Endothelial cell (in vitro differentiated cells): Measurements from ENCODE around the gene LARGE1. TPM values are rescaled to one million over a fixed set of nuclear protein-coding genes. Genes with fewer than 3 reads are reported as not detected.

ENCODE experiments used
- DNase-seq: peaks from one replicate; pipeline ENCODE4 v3.0.0; 2021; ENCODE audit warnings: low spot score
- H3K27ac Mint-ChIP-seq: one replicate; pipeline ENCODE4 v1.8.0; 2021; ENCODE audit warnings: mixed read lengths, inconsistent platforms; ENCODE audit not compliant: unreplicated experiment
- H3K27me3 Mint-ChIP-seq: one replicate; pipeline ENCODE4 v1.8.0; 2021; ENCODE audit warnings: mild to moderate bottlenecking, moderate library complexity, mixed read lengths, inconsistent platforms; ENCODE audit not compliant: unreplicated experiment
- H3K36me3 Mint-ChIP-seq: one replicate; pipeline ENCODE4 v1.8.0; 2021; ENCODE audit warnings: mild to moderate bottlenecking, low read depth, mixed read lengths, inconsistent platforms; ENCODE audit not compliant: unreplicated experiment
- H3K4me1 Mint-ChIP-seq: one replicate; pipeline ENCODE4 v1.8.0; 2021; ENCODE audit warnings: mild to moderate bottlenecking, mixed read lengths, inconsistent platforms; ENCODE audit not compliant: unreplicated experiment
- H3K4me3 Mint-ChIP-seq: one replicate; pipeline ENCODE4 v1.8.0; 2021; ENCODE audit warnings: mild to moderate bottlenecking, mixed read lengths, inconsistent platforms; ENCODE audit not compliant: unreplicated experiment
- H3K9me3 Mint-ChIP-seq: one replicate; pipeline ENCODE4 v1.8.0; 2021; ENCODE audit warnings: mixed read lengths, inconsistent platforms; ENCODE audit not compliant: unreplicated experiment
- total RNA-seq: library from RNA; stranded (reverse); fragmentation: NEBNext Ultra II Directional; extraction: Animal tissue kit (Norgen Biotek cat#: 25700); gene quantifications from one replicate; pipeline ENCODE4 v1.2.1, GENCODE V29; 2021; ENCODE audit not compliant: unreplicated experiment
- TF ChIP-seq, protein P1 (sequence below): fragments of 200-600 bp; sonication (generic); IDR thresholded peaks from one replicate; pipeline ENCODE4 v1.5.0; 2021; ENCODE audit warnings: antibody characterized with exemption; ENCODE audit not compliant: unreplicated experiment

LARGE1 gene
- total RNA-seq, 1 donor from 2014 or later, result 25.4 TPM

DNA sequence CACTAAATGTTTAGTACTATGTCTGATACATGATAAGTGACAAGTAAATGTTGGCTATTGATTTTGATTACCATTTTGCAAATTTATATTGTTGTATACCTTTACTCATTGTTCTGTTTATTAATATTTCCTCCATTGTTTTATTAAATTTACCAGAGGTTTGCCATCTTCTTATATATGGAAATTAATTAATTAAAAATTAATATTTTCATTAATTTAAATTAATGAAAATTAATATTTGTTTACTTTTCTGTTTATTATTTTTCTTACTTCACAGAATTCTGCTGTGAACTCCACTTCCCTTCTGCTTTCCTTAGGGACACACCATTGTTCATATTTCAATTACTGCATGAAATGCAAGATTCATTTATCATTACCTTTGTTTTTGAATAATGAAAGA, 331.0 kb downstream of the LARGE1 start:
- no peak overlapping the region for H3K4me3 Mint-ChIP-seq
- H3K36me3 Mint-ChIP-seq, result no peaks in the 10 kb centered on the region
- TF ChIP-seq, protein P1, sequence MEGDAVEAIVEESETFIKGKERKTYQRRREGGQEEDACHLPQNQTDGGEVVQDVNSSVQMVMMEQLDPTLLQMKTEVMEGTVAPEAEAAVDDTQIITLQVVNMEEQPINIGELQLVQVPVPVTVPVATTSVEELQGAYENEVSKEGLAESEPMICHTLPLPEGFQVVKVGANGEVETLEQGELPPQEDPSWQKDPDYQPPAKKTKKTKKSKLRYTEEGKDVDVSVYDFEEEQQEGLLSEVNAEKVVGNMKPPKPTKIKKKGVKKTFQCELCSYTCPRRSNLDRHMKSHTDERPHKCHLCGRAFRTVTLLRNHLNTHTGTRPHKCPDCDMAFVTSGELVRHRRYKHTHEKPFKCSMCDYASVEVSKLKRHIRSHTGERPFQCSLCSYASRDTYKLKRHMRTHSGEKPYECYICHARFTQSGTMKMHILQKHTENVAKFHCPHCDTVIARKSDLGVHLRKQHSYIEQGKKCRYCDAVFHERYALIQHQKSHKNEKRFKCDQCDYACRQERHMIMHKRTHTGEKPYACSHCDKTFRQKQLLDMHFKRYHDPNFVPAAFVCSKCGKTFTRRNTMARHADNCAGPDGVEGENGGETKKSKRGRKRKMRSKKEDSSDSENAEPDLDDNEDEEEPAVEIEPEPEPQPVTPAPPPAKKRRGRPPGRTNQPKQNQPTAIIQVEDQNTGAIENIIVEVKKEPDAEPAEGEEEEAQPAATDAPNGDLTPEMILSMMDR, result no peak
- no peaks in the 10 kb centered on the region for H3K4me1 Mint-ChIP-seq
- H3K9me3 Mint-ChIP-seq, result no peaks in the 10 kb centered on the region
- no peak for DNase-seq
- H3K27ac Mint-ChIP-seq, result no peak overlapping the region
- peaks cover 2% of the 10 kb centered on the region for H3K27me3 Mint-ChIP-seq

GRCh38 chr22:33588860-33589259, 331.4 kb downstream of the LARGE1 start:
- H3K4me1 Mint-ChIP-seq, result no peaks in the 10 kb centered on the region
- TF ChIP-seq, protein P1, result no peak
- H3K9me3 Mint-ChIP-seq, result no peaks in the 10 kb centered on the region
- no peak overlapping the region for H3K27ac Mint-ChIP-seq
- peaks cover 5% of the 10 kb centered on the region for H3K27me3 Mint-ChIP-seq
- no peaks in the 10 kb centered on the region for H3K36me3 Mint-ChIP-seq
- DNase-seq, result no peak
- H3K4me3 Mint-ChIP-seq, result no peak overlapping the region

- H3K9me3 Mint-ChIP-seq, result no peaks in the 10 kb centered on the region
- H3K4me1 Mint-ChIP-seq, result no peaks in the 10 kb centered on the region
- peaks cover 7% of the 10 kb centered on the region for H3K27me3 Mint-ChIP-seq
- H3K36me3 Mint-ChIP-seq, result no peaks in the 10 kb centered on the region
- TF ChIP-seq, protein P1, result no peak
- H3K4me3 Mint-ChIP-seq, result no peak overlapping the region
- H3K27ac Mint-ChIP-seq, result no peak overlapping the region
- DNase-seq, result no peak
These were observed 336.1 kb downstream of the LARGE1 start for GRCh38 chr22:33584152-33584551.

DNA sequence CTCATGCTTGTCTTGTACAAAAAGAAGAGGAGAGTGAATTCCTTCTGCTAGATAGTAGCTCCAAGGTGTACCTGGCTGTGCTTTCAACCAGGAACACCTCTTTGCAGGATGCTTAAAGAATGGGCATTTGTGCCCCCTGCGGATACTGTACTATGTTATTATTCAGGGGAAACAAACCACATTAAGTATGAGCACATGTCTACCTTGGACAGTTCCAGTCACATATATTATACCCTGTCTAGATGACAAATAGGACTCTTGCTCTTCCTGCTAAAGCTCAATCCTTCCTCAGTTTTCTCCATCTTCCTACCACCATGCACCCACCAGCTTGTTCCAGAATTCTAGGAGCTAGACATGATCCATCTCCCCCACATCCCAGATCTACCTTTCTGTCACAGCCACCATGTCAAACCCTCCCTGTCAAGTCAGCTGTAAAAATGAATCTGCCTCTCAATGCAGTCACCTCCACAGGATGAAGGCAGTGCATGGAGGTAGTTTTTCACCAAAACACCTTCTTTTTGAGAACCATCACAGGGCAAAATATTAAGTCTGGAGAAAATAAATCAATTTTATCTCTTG, 337.4 kb downstream of the LARGE1 start:
- Mint-ChIP-seq H3K9me3 (no peaks in the 10 kb centered on the region), H3K4me1 (no peaks in the 10 kb centered on the region), H3K27ac (no peak overlapping the region), H3K36me3 (no peaks in the 10 kb centered on the region), H3K27me3 (peaks cover 8% of the 10 kb centered on the region), H3K4me3 (no peak overlapping the region)
- no peak for DNase-seq
- TF ChIP-seq, protein P1, result no peak

DNA sequence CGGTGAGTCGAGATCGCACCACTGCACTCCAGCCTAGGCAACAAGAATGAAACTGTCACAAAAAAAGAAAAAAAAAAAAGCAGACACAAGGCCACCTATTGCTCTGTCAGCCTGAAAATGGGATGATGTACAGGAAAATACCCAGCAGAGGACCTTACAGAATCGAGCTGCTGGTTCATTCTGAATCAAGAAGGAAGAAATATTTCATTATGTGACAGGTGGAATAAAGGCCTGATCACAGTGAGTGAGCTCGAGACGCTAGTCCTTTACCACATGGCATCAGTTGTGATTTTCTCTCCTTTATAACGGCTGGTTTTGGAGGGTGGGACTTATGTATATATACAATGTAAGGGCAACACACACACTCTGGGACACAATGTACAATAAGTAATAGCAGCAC, 340.0 kb downstream of the LARGE1 start:
- no peak overlapping the region for H3K4me3 Mint-ChIP-seq
- peaks cover 8% of the 10 kb centered on the region for H3K27me3 Mint-ChIP-seq
- H3K9me3 Mint-ChIP-seq, result no peaks in the 10 kb centered on the region
- H3K4me1 Mint-ChIP-seq, result no peaks in the 10 kb centered on the region
- TF ChIP-seq, protein P1, result no peak
- H3K27ac Mint-ChIP-seq, result no peak overlapping the region
- DNase-seq, result no peak
- H3K36me3 Mint-ChIP-seq, result no peaks in the 10 kb centered on the region
